DMS 273 treated with DMSO at 0.1 percent for 48 hours (cell line): ENCODE results near the gene CAMTA1.
A peak's percentile ranks its signal among the peaks of the same experiment; 100 is the strongest.

Source experiments
- DNase-seq: peaks from one replicate; lab custom pipeline; 2025; lab: John Stamatoyannopoulos, UW

Gene CAMTA1

GRCh38 chr1:7256526-7256925 lies 471.3 kb downstream of the CAMTA1 start:
- no peak for DNase-seq

- DNase-seq = no peak
Observed at GRCh38 chr1:7257225-7257624, 472.0 kb downstream of the CAMTA1 start.

DNA sequence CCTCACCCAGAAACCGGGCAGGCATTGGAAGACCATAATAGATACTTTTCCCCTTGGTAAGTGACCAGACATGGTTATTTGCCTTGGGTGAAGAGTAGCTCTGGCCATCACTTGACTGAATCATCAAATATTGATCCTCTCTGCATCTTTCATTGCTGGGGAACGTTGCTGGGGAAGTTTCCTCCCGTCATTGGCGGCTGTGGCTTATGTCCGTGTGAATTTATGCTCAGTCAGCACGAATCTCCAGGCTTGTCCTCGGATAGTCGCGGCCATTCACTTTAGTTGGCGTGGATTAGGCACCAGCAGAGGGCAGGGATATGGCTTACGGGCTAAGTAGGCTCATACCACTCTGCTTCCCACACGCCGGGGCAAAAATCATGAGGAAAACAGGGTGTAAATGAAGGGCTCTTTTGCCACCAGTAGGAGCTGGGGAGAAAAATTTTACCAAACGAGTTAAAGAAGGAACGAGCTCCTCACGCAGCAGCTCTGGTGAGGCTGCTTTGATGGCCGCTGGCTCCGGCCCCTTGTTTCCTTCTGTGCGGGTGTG lies 473.4 kb downstream of the CAMTA1 start:
- DNase-seq = no peak

DNA sequence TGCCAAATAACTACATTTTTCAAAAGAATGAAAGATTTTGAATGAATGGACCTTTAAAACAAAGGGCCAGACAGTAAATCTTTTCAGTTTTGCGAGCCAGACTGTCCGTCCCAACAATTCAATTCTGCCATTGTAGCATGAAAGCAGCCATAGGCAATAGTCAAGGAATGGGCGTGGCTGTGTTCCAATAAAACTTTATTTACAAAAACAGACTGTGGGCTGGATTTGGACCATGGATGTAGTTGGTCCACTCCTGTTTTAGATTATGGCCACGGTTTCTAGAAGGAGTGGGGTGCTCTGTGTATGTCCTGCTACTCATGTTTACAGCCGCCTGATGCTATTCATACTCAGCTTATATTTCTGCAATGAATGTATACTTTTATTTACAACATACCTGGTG lies 474.7 kb downstream of the CAMTA1 start:
- no peak for DNase-seq

DNA sequence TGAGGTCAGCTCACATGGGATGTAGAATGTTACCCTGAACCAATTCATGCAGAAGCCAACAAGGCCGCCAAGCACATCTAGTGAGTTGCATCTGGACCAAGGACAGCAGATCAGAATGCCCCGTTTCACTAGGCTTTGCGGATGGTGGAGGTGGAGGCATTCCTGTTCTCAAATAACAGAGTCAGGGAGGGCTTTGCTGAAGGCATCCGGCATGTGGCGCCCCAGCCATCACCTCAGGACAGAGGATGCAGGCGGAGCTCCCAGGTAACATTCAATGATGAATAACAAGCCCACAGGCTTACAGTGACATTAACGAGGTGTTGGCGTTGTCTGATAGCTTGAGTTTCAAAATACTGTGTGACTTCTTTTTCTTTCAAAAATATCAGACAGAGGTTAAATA lies 476.2 kb downstream of the CAMTA1 start:
- no peak for DNase-seq

DNA sequence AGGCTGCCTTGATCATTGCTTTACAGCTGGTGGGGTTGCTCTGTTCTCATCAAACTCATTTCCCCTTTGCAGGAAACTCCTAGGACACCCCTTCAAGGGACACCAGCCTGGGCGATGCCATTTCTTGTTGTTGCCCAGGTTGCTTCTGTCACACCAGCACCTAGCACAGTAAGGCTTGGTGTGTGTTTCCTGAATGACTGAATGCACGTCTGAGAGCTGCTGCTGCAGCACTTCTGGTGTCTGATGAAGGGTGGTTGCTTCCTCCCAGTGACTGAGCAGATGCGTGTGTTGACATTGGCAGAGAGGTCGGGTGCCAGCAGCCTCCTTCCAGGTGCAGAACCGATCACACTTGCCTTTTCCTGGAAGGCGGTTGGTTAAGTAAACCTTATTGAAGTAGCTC lies 477.4 kb downstream of the CAMTA1 start:
- DNase-seq = peak; percentile 21

- DNase-seq = no peak
Observed at GRCh38 chr1:7263021-7263960, 478.0 kb downstream of the CAMTA1 start.

DNA sequence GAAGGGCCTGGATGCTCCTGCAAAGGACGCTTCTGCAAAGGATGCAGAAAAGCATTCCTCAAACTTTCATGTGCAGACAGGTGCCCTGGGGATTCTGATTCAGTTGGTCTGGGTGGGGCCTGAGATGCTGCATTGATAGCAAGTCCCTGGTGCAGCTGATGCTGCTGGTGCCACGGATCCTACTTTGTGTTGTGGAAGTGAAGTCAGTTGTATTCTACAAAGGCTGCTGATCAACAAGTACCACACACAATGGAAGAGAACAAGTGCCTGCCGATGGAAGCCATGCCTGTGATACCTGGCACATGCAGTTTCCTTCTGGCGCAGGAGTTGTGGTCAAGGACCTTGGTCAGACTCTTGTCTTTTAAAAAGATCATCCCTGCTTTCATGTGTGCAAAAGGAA lies 478.8 kb downstream of the CAMTA1 start:
- DNase-seq = no peak

- DNase-seq = peak; percentile 3
Observed at GRCh38 chr1:7265771-7266371, 480.6 kb downstream of the CAMTA1 start.

- DNase-seq = no peak
Observed at GRCh38 chr1:7266561-7266960, 481.3 kb downstream of the CAMTA1 start.

DNA sequence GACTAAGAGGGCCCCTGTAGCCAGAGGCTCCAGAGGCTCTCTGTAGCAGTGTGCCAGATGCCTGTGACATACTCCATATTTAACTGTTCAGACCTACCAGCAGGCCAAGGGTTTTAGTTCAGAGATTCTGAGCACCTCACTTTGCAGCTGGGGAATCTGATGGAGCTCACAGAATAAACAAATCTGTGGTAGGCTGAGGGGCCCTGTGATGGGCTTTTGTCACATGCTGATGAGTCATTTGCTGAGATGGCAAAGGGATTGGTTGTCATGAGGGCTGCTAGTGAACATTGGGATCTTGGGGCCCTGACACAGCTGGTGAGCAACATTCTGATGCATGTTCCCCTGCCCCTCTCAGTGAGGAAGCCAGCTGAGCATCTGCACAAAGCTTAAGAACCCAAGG lies 482.2 kb downstream of the CAMTA1 start:
- DNase-seq = no peak

GRCh38 chr1:7268983-7269382 lies 483.7 kb downstream of the CAMTA1 start:
- no peak for DNase-seq

GRCh38 chr1:7269525-7269924 lies 484.3 kb downstream of the CAMTA1 start:
- no peak for DNase-seq

- DNase-seq = no peak
Observed at GRCh38 chr1:7274256-7274655, 489.0 kb downstream of the CAMTA1 start.

GRCh38 chr1:7278045-7278444 lies 492.8 kb downstream of the CAMTA1 start:
- no peak for DNase-seq

DNA sequence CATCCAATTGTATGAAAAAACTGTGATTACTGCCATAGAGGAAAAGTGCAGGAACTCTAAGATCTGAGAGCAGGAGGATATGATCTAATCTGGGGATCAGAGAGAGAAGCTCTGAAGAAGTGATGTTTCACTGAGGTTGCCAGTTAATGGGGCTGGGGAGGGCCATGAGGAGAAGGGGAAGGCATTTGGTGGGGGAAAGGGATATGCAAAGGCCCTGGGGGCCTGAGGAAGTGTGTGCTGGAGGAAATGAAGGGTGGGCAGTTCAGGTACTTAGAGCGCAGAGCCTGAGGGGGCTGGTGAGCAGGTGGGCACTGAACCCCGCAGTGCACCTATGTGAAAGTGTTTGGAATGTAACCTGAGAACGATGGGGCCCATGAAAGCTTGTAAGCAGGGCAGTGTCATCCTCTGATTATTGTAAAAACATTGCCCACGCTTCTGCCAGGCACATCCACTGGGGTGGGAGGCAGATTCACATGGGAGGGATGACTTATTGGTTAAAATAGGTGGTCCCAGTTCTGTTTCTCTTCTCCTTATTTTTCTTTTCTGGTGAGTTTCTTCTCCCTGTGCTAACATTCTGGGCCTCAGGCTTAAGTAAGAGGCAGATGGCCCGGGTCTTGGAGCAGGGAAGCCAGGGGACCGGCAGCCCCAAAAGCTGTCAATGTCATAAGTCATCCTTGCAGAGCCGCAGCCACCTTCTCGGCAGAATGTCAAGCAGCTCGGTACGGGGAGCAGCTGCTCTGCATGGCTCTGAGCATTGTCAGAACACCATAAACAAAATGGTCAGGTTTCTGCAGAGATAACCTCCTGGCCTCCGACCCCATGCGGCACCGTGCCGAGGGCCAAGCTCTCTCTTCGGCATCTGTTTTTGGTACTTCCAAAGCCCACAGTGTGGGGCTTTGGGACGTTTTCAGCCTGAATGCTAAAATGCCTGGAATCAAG lies 493.8 kb downstream of the CAMTA1 start:
- no peak for DNase-seq

- DNase-seq = no peak
Observed at GRCh38 chr1:7279769-7280168, 494.5 kb downstream of the CAMTA1 start.

DNA sequence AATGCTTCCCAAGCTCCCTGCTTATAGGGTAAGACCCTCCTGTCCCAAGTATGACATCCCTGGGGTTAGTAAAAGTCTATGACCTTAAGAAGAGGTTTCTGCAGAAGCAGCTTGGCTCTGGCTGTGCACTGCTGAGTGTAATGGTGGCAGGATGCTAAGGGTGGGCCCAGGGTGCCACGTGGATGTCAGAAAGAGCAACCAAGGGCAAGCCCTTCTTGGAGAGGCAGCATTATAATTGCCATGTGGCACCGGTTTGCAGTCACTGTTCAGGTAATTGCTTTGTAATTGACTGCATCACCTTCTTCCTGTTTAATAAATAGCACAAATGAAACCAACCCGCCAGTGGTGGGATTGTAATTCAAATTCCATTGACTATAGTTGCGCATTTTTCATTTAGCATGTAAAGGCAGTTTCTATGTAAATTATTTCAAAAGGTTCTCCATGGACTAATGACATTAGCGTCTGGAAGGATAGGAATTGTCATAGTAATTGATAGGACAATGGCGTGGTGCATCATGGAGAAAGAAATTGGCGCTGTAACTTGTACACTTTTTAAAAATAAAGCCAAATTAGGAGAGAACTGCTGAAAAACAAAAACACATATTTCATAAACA lies 495.2 kb downstream of the CAMTA1 start:
- DNase-seq = no peak

GRCh38 chr1:7281821-7282220 lies 496.6 kb downstream of the CAMTA1 start:
- no peak for DNase-seq

- no peak for DNase-seq
Observed at GRCh38 chr1:7284839-7285435, 499.7 kb downstream of the CAMTA1 start.

- no peak for DNase-seq
Observed at GRCh38 chr1:7285856-7286454, 500.7 kb downstream of the CAMTA1 start.
